PC-9 (cell line): ENCODE results near the gene SRBD1.

Experiments
- CTCF ChIP-seq: fragments of 200-600 bp; sonication (generic); conservative IDR thresholded peaks from 2 replicates; pipeline ENCODE4 v1.6.1; 2017; ENCODE audit warnings: mixed run types, antibody characterized with exemption, mild to moderate bottlenecking, moderate library complexity
- EZH2 ChIP-seq: fragments of 200-600 bp; sonication (generic); IDR thresholded peaks from 2 replicates; pipeline ENCODE4 v1.8.0; 2017; ENCODE audit warnings: antibody characterized with exemption, low read depth

- TF ChIP-seq CTCF, result no peak
- no peak for TF ChIP-seq EZH2
Observed at GRCh38 chr2:45614330-45614729, 3.3 kb upstream of the SRBD1 start.
